HCT116 (cell line): ENCODE data around the gene CHAF1B. TPM values are rescaled to one million over a fixed set of nuclear protein-coding genes. Genes with fewer than 3 reads are reported as not detected.

Experiments
- ATAC-seq: fragments of 200-7000 bp; cut with Tn5 transposase; 2 replicates; pipeline ENCODE4 v1.9.1; 2020; ENCODE audit warnings: mild to moderate bottlenecking, moderate library complexity
- BruUV-seq: library from RNA; stranded (reverse); fragments of 400-500 nt; replicated peaks from 2 replicates; lab custom pipeline; 2021; lab: Mats Ljungman, UMichigan
- CTCF ChIA-PET: fragments of 300-600 bp; sonication (Branson Sonifier 250); formaldehyde crosslinking; loops from one replicate; lab custom pipeline; 2021; ENCODE audit warnings: antibody characterized with exemption; lab: Charles Lee
- POLR2A ChIA-PET: fragments of 300-600, 350-600 bp; sonication (Branson Sonifier 250); formaldehyde crosslinking; loops from one replicate; lab custom pipeline; 2021; ENCODE audit warnings: antibody characterized with exemption; lab: Charles Lee
- RAD21 ChIA-PET, 2 experiments: fragments of 300-600 bp; sonication (Branson Sonifier 250); formaldehyde crosslinking; loops; one replicate each; lab custom pipeline; 2023; ENCODE audit warnings: low total read pairs in 2 of 2; ENCODE audit not compliant: uncharacterized antibody in 2 of 2, unreplicated experiment in 2 of 2, low non-redundant PET in 1 of 2; lab: Charles Lee
- DNase-seq: peaks from one replicate; pipeline ENCODE4 v3.0.0-alpha.2; 2010; ENCODE audit warnings: low read depth, low spot score
- H2AFZ ChIP-seq: fragments of 200-600 bp; shearing (Covaris generic), sonication (generic); 2 replicates; pipeline ENCODE4 v1.6.1; 2017; ENCODE audit warnings: low read depth, mixed run types, mixed read lengths, antibody characterized with exemption, low read length; ENCODE audit not compliant: poor library complexity, severe bottlenecking
- H3K27ac ChIP-seq: 2 replicates; pipeline ENCODE4 v1.5.1; 2012; ENCODE audit warnings: low read depth, low read length
- H3K27me3 ChIP-seq: fragments of 200-600 bp; sonication (generic); 2 replicates; pipeline ENCODE4 v1.6.1; 2016; ENCODE audit warnings: mixed run types, low read length, mixed read lengths; ENCODE audit not compliant: insufficient read depth
- H3K36me3 ChIP-seq, 2 experiments: fragments of 200-500 bp in 1 of 2; fragments of 200-600 bp in 1 of 2; sonication (Bioruptor generic) in 1 of 2; sonication (generic) in 1 of 2; 2 replicates each; pipeline versions ENCODE4 v1.5.1 to v1.6.1; 2014 to 2016; ENCODE audit warnings: low read length in 2 of 2, inconsistent platforms in 1 of 2, mixed read lengths in 1 of 2, mixed run types in 1 of 2; ENCODE audit not compliant: insufficient read depth in 2 of 2, control insufficient read depth in 1 of 2
- H3K4me1 ChIP-seq, 2 experiments: fragments of 200-600 bp in 1 of 2; sonication (generic) in 1 of 2; 2 replicates each; pipeline versions ENCODE4 v1.5.1 to v1.6.1; 2012 to 2017; ENCODE audit warnings: low read length in 2 of 2, inconsistent platforms in 1 of 2, mild to moderate bottlenecking in 1 of 2, mixed read lengths in 1 of 2, mixed run types in 1 of 2, moderate library complexity in 1 of 2; ENCODE audit not compliant: insufficient read depth in 2 of 2, control insufficient read depth in 1 of 2
- H3K4me2 ChIP-seq: fragments of 200-600 bp; sonication (generic); 2 replicates; pipeline ENCODE4 v1.6.1; 2017; ENCODE audit warnings: mixed run types, low read length, mixed read lengths
- H3K4me3 ChIP-seq, 2 experiments: fragments of 200-600 bp in 1 of 2; sonication (generic) in 1 of 2; replicated peaks in 1 of 2; 2 replicates each; pipeline ENCODE4 v1.5.1; 2011 to 2016; ENCODE audit warnings: low read length in 2 of 2, control low read depth in 1 of 2, low read depth in 1 of 2, mild to moderate bottlenecking in 1 of 2, mixed read lengths in 1 of 2, mixed run types in 1 of 2
- H3K79me2 ChIP-seq: fragments of 200-600 bp; sonication (generic); 2 replicates; pipeline ENCODE4 v1.6.1; 2017; ENCODE audit warnings: mild to moderate bottlenecking, mixed run types, low read length, moderate library complexity, mixed read lengths; ENCODE audit not compliant: insufficient read depth
- H3K9ac ChIP-seq: fragments of 200-600 bp; sonication (generic); 2 replicates; pipeline ENCODE4 v1.6.1; 2016; ENCODE audit warnings: low read length, mixed read lengths
- H3K9me2 ChIP-seq: fragments of 200-600 bp; sonication (generic), shearing (Covaris generic); 2 replicates; pipeline ENCODE4 v1.6.1; 2017; ENCODE audit warnings: mixed run types, mild to moderate bottlenecking, moderate library complexity; ENCODE audit not compliant: insufficient read depth
- H3K9me3 ChIP-seq, 2 experiments: fragments of 200-500 bp in 1 of 2; fragments of 200-600 bp in 1 of 2; sonication (Bioruptor generic) in 1 of 2; sonication (generic) in 1 of 2; 2 replicates each; pipeline ENCODE4 v1.6.1; 2014 to 2017; ENCODE audit warnings: low read length in 2 of 2, mixed read lengths in 2 of 2, inconsistent platforms in 1 of 2, low read depth in 1 of 2, mild to moderate bottlenecking in 1 of 2, mixed run types in 1 of 2, moderate library complexity in 1 of 2; ENCODE audit not compliant: control insufficient read depth in 1 of 2, insufficient read depth in 1 of 2
- H4K20me1 ChIP-seq: fragments of 200-600 bp; sonication (generic), shearing (Covaris generic); 2 replicates; pipeline ENCODE4 v1.6.1; 2017; ENCODE audit warnings: mixed run types, mild to moderate bottlenecking, moderate library complexity; ENCODE audit not compliant: insufficient read depth
- EGR1 ChIP-seq: IDR thresholded peaks from 2 replicates; pipeline ENCODE4 v1.6.1; 2012; ENCODE audit warnings: low read depth
- EZH2 ChIP-seq: fragments of 200-600 bp; sonication (generic); IDR thresholded peaks from 2 replicates; pipeline ENCODE4 v1.6.1; 2017; ENCODE audit warnings: antibody characterized with exemption, mixed run types
- FOSL1 ChIP-seq: IDR thresholded peaks from 2 replicates; pipeline ENCODE4 v1.6.1; 2012; ENCODE audit warnings: low read depth
- JUND ChIP-seq: IDR thresholded peaks from 2 replicates; pipeline ENCODE4 v1.6.1; 2012
- SIN3A ChIP-seq: IDR thresholded peaks from 2 replicates; pipeline ENCODE4 v1.6.1; 2012; ENCODE audit warnings: low read depth
- SP1 ChIP-seq: IDR thresholded peaks from 2 replicates; pipeline ENCODE4 v1.6.1; 2012; ENCODE audit warnings: low read depth
- SRF ChIP-seq: IDR thresholded peaks from 2 replicates; pipeline ENCODE4 v1.6.1; 2012; ENCODE audit warnings: low read depth
- TCF7L2 ChIP-seq: IDR thresholded peaks from 2 replicates; pipeline ENCODE4 v1.7.0; 2011; ENCODE audit warnings: borderline replicate concordance, inconsistent platforms; ENCODE audit not compliant: insufficient read depth, insufficient read length; ENCODE audit errors: extremely low read depth
- YY1 ChIP-seq: IDR thresholded peaks from 2 replicates; pipeline ENCODE4 v1.6.1; 2011; ENCODE audit warnings: low read length, low read depth, moderate library complexity, mild to moderate bottlenecking; ENCODE audit not compliant: insufficient replicate concordance; ENCODE audit errors: extremely low read depth
- intact Hi-C: fragments of 100-400 bp; cut with micrococcal nuclease; formaldehyde crosslinking; loops from 2 replicates; pipeline ENCODE4 v1.10.0; 2022
- total RNA-seq: library from RNA; stranded (reverse); gene quantifications from one replicate; pipeline ENCODE4 v1.2.1, GENCODE V29; 2021; ENCODE audit not compliant: unreplicated experiment
- TF ChIP-seq, protein P1 (sequence below): IDR thresholded peaks from 2 replicates; pipeline ENCODE4 v1.6.1; 2011; ENCODE audit warnings: mild to moderate bottlenecking, low read length, moderate library complexity; ENCODE audit not compliant: insufficient replicate concordance; ENCODE audit errors: extremely low read depth
- TF ChIP-seq, protein P2 (sequence below), 3 experiments: fragments of 200-600 bp in 1 of 3; sonication (generic) in 1 of 3; IDR thresholded peaks in 2 of 3; conservative IDR thresholded peaks in 1 of 3; 2 replicates each; pipeline ENCODE4 v1.5.1; 2012 to 2017; ENCODE audit warnings: low read depth in 2 of 3, low read length in 2 of 3, antibody characterized with exemption in 1 of 3, borderline replicate concordance in 1 of 3, control low read depth in 1 of 3, mild to moderate bottlenecking in 1 of 3, mixed read lengths in 1 of 3, mixed run types in 1 of 3, moderate library complexity in 1 of 3; ENCODE audit not compliant: insufficient read depth in 1 of 3

Gene CHAF1B
- total RNA-seq, 1 experiment from 2014 or later: 26.1 TPM

DNA sequence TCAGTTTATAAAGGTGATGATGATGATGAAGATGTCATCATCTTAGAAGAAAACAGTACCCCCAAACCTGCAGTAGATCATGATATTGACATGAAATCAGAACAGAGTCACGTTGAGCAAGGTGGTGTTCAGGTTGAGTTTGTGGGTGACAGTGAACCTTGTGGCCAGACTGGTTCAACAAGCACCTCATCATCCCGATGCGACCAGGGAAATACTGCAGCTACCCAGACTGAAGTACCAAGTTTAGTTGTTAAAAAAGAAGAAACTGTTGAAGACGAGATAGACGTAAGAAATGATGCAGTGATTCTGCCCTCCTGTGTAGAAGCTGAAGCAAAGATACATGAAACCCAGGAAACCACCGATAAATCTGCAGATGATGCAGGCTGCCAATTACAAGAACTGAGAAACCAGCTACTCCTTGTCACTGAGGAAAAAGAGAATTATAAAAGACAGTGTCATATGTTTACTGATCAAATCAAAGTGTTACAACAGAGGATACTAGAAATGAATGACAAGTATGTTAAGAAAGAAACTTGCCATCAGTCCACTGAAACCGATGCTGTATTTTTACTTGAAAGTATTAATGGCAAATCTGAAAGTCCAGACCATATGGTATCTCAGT lies 16.0 kb upstream of the CHAF1B start:
- Histone ChIP-seq H2AFZ (no peak overlapping the region), H3K9me3 (no peaks in the 10 kb centered on the region), H3K4me2 (no peak overlapping the region), H4K20me1 (no peaks in the 10 kb centered on the region), H3K36me3 (peaks cover 37 to 48% of the 10 kb centered on the region in 2 experiments), H3K27ac (no peak overlapping the region), H3K27me3 (no peaks in the 10 kb centered on the region), H3K9ac (no peak overlapping the region), H3K4me1 (no peaks in the 10 kb centered on the region), H3K9me2 (no peaks in the 10 kb centered on the region), H3K4me3 (no peak overlapping the region), H3K79me2 (no peaks in the 10 kb centered on the region)
- no peak for TF ChIP-seq SRF
- TF ChIP-seq EGR1: no peak
- TF ChIP-seq SP1: no peak
- no peak for TF ChIP-seq YY1
- no peak for TF ChIP-seq SIN3A
- TF ChIP-seq EZH2: no peak
- TF ChIP-seq, protein P1, sequence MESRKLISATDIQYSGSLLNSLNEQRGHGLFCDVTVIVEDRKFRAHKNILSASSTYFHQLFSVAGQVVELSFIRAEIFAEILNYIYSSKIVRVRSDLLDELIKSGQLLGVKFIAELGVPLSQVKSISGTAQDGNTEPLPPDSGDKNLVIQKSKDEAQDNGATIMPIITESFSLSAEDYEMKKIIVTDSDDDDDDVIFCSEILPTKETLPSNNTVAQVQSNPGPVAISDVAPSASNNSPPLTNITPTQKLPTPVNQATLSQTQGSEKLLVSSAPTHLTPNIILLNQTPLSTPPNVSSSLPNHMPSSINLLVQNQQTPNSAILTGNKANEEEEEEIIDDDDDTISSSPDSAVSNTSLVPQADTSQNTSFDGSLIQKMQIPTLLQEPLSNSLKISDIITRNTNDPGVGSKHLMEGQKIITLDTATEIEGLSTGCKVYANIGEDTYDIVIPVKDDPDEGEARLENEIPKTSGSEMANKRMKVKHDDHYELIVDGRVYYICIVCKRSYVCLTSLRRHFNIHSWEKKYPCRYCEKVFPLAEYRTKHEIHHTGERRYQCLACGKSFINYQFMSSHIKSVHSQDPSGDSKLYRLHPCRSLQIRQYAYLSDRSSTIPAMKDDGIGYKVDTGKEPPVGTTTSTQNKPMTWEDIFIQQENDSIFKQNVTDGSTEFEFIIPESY: no peak
- TF ChIP-seq, protein P2, sequence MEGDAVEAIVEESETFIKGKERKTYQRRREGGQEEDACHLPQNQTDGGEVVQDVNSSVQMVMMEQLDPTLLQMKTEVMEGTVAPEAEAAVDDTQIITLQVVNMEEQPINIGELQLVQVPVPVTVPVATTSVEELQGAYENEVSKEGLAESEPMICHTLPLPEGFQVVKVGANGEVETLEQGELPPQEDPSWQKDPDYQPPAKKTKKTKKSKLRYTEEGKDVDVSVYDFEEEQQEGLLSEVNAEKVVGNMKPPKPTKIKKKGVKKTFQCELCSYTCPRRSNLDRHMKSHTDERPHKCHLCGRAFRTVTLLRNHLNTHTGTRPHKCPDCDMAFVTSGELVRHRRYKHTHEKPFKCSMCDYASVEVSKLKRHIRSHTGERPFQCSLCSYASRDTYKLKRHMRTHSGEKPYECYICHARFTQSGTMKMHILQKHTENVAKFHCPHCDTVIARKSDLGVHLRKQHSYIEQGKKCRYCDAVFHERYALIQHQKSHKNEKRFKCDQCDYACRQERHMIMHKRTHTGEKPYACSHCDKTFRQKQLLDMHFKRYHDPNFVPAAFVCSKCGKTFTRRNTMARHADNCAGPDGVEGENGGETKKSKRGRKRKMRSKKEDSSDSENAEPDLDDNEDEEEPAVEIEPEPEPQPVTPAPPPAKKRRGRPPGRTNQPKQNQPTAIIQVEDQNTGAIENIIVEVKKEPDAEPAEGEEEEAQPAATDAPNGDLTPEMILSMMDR (IDR thresholded peaks at IDR 0.05 in 2 of 3, conservative IDR thresholded peaks at IDR 0.05 in 1 of 3; ENCODE audit: borderline replicate concordance in 1 of 3, insufficient read depth in 1 of 3, low read depth in 2 of 3, low read length in 2 of 3): no peak
- no peak for TF ChIP-seq FOSL1
- no peak for TF ChIP-seq TCF7L2
- no peak for TF ChIP-seq JUND
- ChIA-PET RAD21 (no interaction called here), POLR2A (no interaction called here), CTCF (no interaction called here)
- DNase-seq: no peak
- BruUV-seq: TSS peak; percentile 38
- ATAC-seq: no peak
- intact Hi-C loops: no loop called here
